Activated T-cell treated with anti-CD3 and anti-CD28 coated beads for 48 hours (primary cell): ENCODE data around the gene ODAD3.

Experiments used
- DNase-seq: peaks from one replicate; pipeline ENCODE4 v3.0.0-alpha.2; 2020; ENCODE audit warnings: low read depth

ODAD3 gene

DNA sequence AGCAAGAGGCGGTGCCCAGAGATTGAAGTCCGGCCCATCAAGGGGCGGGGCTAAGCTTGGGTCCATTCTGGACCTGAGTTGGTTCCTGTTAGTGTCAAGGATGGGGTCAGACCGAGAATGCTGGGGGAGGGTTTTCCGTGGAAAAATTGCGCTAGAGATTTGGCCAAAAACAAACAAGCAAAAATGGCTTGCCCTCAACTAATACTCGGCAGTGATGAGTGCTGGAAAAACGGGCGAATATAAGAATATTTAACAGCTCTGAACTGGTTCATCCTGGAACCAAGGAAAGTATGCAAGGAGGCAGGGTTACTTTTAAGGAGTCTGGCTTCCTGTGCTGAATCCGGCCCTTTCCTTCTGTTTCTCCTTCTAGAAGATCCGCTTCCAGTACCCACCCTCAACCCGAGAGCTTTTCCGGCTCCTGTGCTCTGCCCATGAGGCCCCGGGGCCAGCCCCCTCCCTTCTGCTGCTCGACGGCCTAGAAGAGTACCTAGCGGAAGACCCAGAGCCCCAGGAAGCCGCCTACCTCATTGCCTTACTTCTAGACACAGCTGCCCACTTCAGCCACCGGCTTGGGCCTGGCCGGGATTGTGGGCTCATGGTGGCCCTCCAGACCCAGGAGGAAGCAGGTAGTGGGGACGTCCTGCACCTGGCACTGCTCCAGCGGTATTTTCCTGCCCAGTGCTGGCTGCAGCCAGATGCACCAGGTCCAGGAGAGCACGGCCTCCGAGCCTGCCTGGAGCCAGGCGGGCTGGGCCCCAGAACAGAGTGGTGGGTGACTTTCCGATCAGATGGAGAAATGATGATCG, 59.6 kb downstream of the ODAD3 start:
- peak; percentile 56 for DNase-seq

DNA sequence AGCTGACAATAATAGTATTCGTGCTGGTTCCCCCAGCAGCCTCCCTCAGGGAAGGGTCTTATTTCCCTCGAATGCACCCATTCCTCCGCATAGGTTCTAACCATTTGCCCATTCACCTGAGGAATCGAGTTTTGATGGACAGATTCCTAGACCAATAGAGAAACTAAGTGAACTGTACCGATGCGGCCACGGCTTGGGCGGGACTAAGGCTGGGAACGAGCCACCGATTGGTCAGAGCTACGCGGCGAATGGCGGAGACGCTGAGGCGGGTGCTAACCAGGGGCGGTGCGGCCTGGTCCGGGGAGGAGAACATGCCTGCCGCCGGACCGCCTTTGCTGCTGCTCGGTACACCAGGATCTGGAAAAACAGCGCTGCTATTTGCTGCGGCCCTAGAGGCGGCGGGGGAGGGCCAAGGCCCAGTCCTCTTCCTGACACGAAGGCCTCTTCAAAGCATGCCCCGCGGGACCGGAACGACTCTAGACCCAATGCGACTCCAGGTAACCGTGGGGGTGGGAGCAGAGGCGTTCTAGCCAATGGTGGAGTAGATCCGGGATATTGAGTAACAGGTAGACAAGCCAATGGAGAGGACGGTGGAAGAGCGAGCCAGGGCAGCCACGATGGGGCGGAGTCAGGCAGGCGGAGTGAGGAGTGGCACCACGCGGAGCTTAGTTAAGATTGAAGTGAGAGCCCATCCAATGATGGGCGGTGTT, 60.3 kb downstream of the ODAD3 start, which contains the start of gene SWSAP1:
TSS of gene SWSAP1 (plus strand) at position 234 of the 710 bp plus-strand sequence. CDS start at position 249, 15 bp downstream.
- peak; percentile 94 for DNase-seq

GRCh38 chr19:11373885-11374432, 61.0 kb downstream of the ODAD3 start:
- no peak for DNase-seq

- no peak for DNase-seq
Measured at GRCh38 chr19:11373166-11373884, 61.6 kb downstream of the ODAD3 start.

- no peak for DNase-seq
Measured at GRCh38 chr19:11370744-11371143, 64.2 kb downstream of the ODAD3 start.
